HepG2 (cell line): ENCODE measurements around the gene OR2V2. TPM values are rescaled to one million over a fixed set of nuclear protein-coding genes. Genes with fewer than 3 reads are reported as not detected.

Source experiments
- ADNP ChIP-seq: sonication (generic); formaldehyde crosslinking; IDR thresholded peaks from 2 replicates; pipeline ENCODE4 v1.4.0; 2020; ENCODE audit warnings: missing genetic modification reagents
- ISL2 ChIP-seq: sonication (generic); formaldehyde crosslinking; IDR thresholded peaks from 2 replicates; pipeline ENCODE4 v1.5.0; 2020; ENCODE audit warnings: missing genetic modification reagents
- MIER2 ChIP-seq: IDR thresholded peaks from 2 replicates; pipeline ENCODE4 v1.6.1; 2016; ENCODE audit warnings: missing biosample characterization, missing genetic modification reagents
- NCOA2 ChIP-seq: sonication (generic); formaldehyde crosslinking; IDR thresholded peaks from 2 replicates; pipeline ENCODE4 v1.8.0; 2022; ENCODE audit warnings: inconsistent platforms
- NONO ChIP-seq, 2 experiments: fragments of 450-650 bp in 1 of 2; sonication (generic) in 1 of 2; formaldehyde crosslinking in 1 of 2; IDR thresholded peaks in 1 of 2; conservative IDR thresholded peaks in 1 of 2; 2 replicates each; pipeline versions ENCODE4 v1.6.1 to v1.8.0; 2017 to 2022; ENCODE audit warnings: mild to moderate bottlenecking in 1 of 2, missing genetic modification reagents in 1 of 2, moderate library complexity in 1 of 2
- PRDM10 ChIP-seq: sonication (generic); formaldehyde crosslinking; IDR thresholded peaks from 2 replicates; pipeline ENCODE4 v1.4.0; 2020; ENCODE audit warnings: low read depth, missing genetic modification reagents
- SMAD9 ChIP-seq: sonication (generic); formaldehyde crosslinking; IDR thresholded peaks from 2 replicates; pipeline ENCODE4 v1.5.1; 2020; ENCODE audit warnings: mild to moderate bottlenecking, missing genetic modification reagents
- ZFY ChIP-seq: sonication (generic); formaldehyde crosslinking; IDR thresholded peaks from 2 replicates; pipeline ENCODE4 v1.4.0; 2020; ENCODE audit warnings: missing genetic modification reagents
- ZMYM3 ChIP-seq: sonication (generic); formaldehyde crosslinking; IDR thresholded peaks from 2 replicates; pipeline ENCODE4 v1.5.1; 2020; ENCODE audit warnings: mild to moderate bottlenecking, missing genetic modification reagents
- ZNF232 ChIP-seq: sonication (generic); formaldehyde crosslinking; IDR thresholded peaks from 2 replicates; pipeline ENCODE4 v1.4.0; 2020; ENCODE audit warnings: missing genetic modification reagents, borderline replicate concordance
- ZNF335 ChIP-seq: sonication (generic); formaldehyde crosslinking; IDR thresholded peaks from 2 replicates; pipeline ENCODE4 v1.4.0; 2020; ENCODE audit warnings: missing genetic modification reagents
- ZNF543 ChIP-seq: sonication (generic); formaldehyde crosslinking; IDR thresholded peaks from 2 replicates; pipeline ENCODE4 v1.4.0; 2020; ENCODE audit warnings: mild to moderate bottlenecking, missing genetic modification reagents
- ZNF576 ChIP-seq: sonication (generic); formaldehyde crosslinking; IDR thresholded peaks from 2 replicates; pipeline ENCODE4 v1.4.0; 2020; ENCODE audit warnings: mild to moderate bottlenecking, missing genetic modification reagents
- ZNF616 ChIP-seq: sonication (generic); formaldehyde crosslinking; IDR thresholded peaks from 2 replicates; pipeline ENCODE4 v1.5.0; 2020; ENCODE audit warnings: low read depth, mild to moderate bottlenecking, missing genetic modification reagents
- ZNF841 ChIP-seq: sonication (generic); formaldehyde crosslinking; IDR thresholded peaks from 2 replicates; pipeline ENCODE4 v1.8.1; 2023; ENCODE audit warnings: missing genetic modification reagents, borderline replicate concordance
- polyA plus RNA-seq, 8 experiments: library from polyadenylated mRNA; depleted of rRNA in 3 of 8; stranded (reverse) in 7 of 8; unstranded in 1 of 8; fragments of >200 nt; fragmentation: Illumina TruSeq in 4 of 8; extraction: Trizol in 4 of 8; gene quantifications; 2 replicates each; pipeline versions ENCODE4 v1.2.1 to v1.2.3, GENCODE V29; 2011 to 2016; ENCODE audit warnings: low read depth in 4 of 8, missing spikeins in 1 of 8, mixed read lengths in 1 of 8; ENCODE audit not compliant: insufficient read depth in 1 of 8
- total RNA-seq, 5 experiments: library from RNA; depleted of rRNA; stranded (reverse); fragments of >200 nt; fragmentation: Illumina TruSeq; extraction: Trizol; gene quantifications; 2 replicates each; pipeline ENCODE4 v1.2.3, GENCODE V29; 2016; ENCODE audit warnings: low read depth in 1 of 5
- TF ChIP-seq, protein P1 (sequence below): sonication (generic); formaldehyde crosslinking; IDR thresholded peaks from 2 replicates; pipeline ENCODE4 v1.4.0; 2020; ENCODE audit warnings: mild to moderate bottlenecking, missing genetic modification reagents
- TF ChIP-seq, protein P2 (sequence below), 2 experiments: sonication (generic) in 1 of 2; formaldehyde crosslinking in 1 of 2; IDR thresholded peaks; 2 replicates each; pipeline versions ENCODE4 v1.6.1 to v1.9.0; 2014 to 2022; ENCODE audit warnings: antibody characterized with exemption in 1 of 2, borderline replicate concordance in 1 of 2, inconsistent platforms in 1 of 2, low read depth in 1 of 2, missing genetic modification reagents in 1 of 2

OR2V2 gene
- total and polyA plus RNA-seq, 2 of the 13 experiments (the other 11 are each of a cell fraction or from before 2014, with no cell fraction given), result not detected

GRCh38 chr5:181181650-181182565 lies 34.5 kb downstream of the OR2V2 start (continued):
- TF ChIP-seq, protein P1, sequence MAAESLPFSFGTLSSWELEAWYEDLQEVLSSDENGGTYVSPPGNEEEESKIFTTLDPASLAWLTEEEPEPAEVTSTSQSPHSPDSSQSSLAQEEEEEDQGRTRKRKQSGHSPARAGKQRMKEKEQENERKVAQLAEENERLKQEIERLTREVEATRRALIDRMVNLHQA (CRISPR knock-in tag), result no peak
- TF ChIP-seq, protein P2, sequence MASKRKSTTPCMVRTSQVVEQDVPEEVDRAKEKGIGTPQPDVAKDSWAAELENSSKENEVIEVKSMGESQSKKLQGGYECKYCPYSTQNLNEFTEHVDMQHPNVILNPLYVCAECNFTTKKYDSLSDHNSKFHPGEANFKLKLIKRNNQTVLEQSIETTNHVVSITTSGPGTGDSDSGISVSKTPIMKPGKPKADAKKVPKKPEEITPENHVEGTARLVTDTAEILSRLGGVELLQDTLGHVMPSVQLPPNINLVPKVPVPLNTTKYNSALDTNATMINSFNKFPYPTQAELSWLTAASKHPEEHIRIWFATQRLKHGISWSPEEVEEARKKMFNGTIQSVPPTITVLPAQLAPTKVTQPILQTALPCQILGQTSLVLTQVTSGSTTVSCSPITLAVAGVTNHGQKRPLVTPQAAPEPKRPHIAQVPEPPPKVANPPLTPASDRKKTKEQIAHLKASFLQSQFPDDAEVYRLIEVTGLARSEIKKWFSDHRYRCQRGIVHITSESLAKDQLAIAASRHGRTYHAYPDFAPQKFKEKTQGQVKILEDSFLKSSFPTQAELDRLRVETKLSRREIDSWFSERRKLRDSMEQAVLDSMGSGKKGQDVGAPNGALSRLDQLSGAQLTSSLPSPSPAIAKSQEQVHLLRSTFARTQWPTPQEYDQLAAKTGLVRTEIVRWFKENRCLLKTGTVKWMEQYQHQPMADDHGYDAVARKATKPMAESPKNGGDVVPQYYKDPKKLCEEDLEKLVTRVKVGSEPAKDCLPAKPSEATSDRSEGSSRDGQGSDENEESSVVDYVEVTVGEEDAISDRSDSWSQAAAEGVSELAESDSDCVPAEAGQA (IDR thresholded peaks at IDR 0.05; ENCODE audit: low read depth), result no peak
- TF ChIP-seq, protein P2 (CRISPR knock-in tag; IDR thresholded peaks at IDR 0.05; ENCODE audit: borderline replicate concordance), result no peak
- TF ChIP-seq ADNP (no peak), ZNF616 (no peak), MIER2 (no peak), NONO (IDR thresholded peaks at IDR 0.05) (no peak), NONO (CRISPR knock-in tag; conservative IDR thresholded peaks at IDR 0.05) (no peak), ISL2 (CRISPR knock-in tag) (no peak), ZFY (CRISPR knock-in tag) (peak; percentile 65; the same call in 1 of the 2 replicates), ZNF576 (CRISPR knock-in tag) (no peak), ZNF841 (CRISPR knock-in tag) (no peak), ZNF232 (CRISPR knock-in tag) (no peak), ZNF543 (0 out of 2 replicates have a peak, but pooled peaks have one; percentile 32), NCOA2 (CRISPR knock-in tag) (no peak), ZNF335 (CRISPR knock-in tag) (no peak), SMAD9 (no peak), ZMYM3 (CRISPR knock-in tag) (0 out of 2 replicates have a peak, but pooled peaks have one; percentile 24), PRDM10 (CRISPR knock-in tag) (0 out of 2 replicates have a peak, but pooled peaks have one; percentile 52)
